ENCODE results near the gene GAGE12G.
"Not testable (repeated sequence)": the region's sequence is repeated elsewhere in the genome, so short reads cannot be mapped to it uniquely, and the experiment has no call there.

DNA sequence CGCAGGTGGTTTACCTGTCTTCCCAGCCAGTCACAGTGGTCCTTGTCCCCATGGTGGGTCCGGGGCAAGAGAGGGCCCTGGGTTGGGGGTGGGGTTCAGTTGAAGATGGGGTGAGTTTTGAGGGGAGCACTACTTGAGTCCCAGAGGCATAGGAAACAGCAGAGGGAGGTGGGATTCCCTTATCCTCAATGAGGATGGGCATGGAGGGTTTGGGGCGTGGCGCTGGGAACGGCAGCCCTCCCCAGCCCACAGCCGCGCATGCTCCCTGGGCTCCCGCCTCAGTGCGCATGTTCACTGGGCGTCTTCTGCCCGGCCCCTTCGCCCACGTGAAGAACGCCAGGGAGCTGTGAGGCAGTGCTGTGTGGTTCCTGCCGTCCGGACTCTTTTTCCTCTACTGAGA lies at the start of gene GAGE12G:
- not testable (repeated sequence) for TF ChIP-seq EZH2 (IDR thresholded peaks at IDR 0.05; ENCODE audit: low read length)
- TF ChIP-seq, protein P1, sequence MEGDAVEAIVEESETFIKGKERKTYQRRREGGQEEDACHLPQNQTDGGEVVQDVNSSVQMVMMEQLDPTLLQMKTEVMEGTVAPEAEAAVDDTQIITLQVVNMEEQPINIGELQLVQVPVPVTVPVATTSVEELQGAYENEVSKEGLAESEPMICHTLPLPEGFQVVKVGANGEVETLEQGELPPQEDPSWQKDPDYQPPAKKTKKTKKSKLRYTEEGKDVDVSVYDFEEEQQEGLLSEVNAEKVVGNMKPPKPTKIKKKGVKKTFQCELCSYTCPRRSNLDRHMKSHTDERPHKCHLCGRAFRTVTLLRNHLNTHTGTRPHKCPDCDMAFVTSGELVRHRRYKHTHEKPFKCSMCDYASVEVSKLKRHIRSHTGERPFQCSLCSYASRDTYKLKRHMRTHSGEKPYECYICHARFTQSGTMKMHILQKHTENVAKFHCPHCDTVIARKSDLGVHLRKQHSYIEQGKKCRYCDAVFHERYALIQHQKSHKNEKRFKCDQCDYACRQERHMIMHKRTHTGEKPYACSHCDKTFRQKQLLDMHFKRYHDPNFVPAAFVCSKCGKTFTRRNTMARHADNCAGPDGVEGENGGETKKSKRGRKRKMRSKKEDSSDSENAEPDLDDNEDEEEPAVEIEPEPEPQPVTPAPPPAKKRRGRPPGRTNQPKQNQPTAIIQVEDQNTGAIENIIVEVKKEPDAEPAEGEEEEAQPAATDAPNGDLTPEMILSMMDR (optimal IDR thresholded peaks at IDR 0.05 in 1 of 3, IDR thresholded peaks at IDR 0.05 in 1 of 3, conservative IDR thresholded peaks at IDR 0.05 in 1 of 3; ENCODE audit: extremely low read depth in 1 of 3, insufficient read depth in 2 of 3, low read length in 3 of 3): not testable (repeated sequence)
